PC-9 (cell line): Measurements from ENCODE around the gene USP28. TPM values are rescaled to one million over a fixed set of nuclear protein-coding genes. Genes with fewer than 3 reads are reported as not detected.

Experiments
- BruUV-seq: library from RNA; stranded (reverse); fragments of 400-500 nt; replicated peaks from 2 replicates; lab custom pipeline; 2021; lab: Mats Ljungman, UMichigan
- CTCF ChIA-PET: fragments of 300-600 bp; sonication (Branson Sonifier 250); formaldehyde crosslinking; loops from one replicate; lab custom pipeline; 2022; ENCODE audit warnings: antibody characterized with exemption; lab: Charles Lee
- POLR2A ChIA-PET: fragments of 300-600 bp; sonication (Branson Sonifier 250); formaldehyde crosslinking; loops from one replicate; lab custom pipeline; 2022; ENCODE audit warnings: antibody characterized with exemption; ENCODE audit not compliant: unreplicated experiment; lab: Charles Lee
- DNase-seq, 2 experiments: peaks; one replicate each; pipeline versions ENCODE4 v3.0.0 to v3.0.0-alpha.2; 2015 to 2022; ENCODE audit warnings: mixed read lengths in 1 of 2
- H2AFZ ChIP-seq: fragments of 200-600 bp; sonication (generic); 2 replicates; pipeline ENCODE4 v1.8.1; 2017; ENCODE audit warnings: antibody characterized with exemption
- H3F3A ChIP-seq: fragments of 200-600 bp; sonication (generic); 2 replicates; pipeline ENCODE4 v1.8.1; 2017; ENCODE audit warnings: antibody characterized with exemption, mild to moderate bottlenecking, low read depth; ENCODE audit not compliant: insufficient read depth
- H3K27ac ChIP-seq: fragments of 200-600 bp; sonication (generic); 2 replicates; pipeline ENCODE4 v1.6.1; 2016; ENCODE audit warnings: mixed run types
- H3K27me3 ChIP-seq: fragments of 200-600 bp; sonication (generic); 2 replicates; pipeline ENCODE4 v1.6.1; 2016; ENCODE audit warnings: low read depth, mixed run types; ENCODE audit not compliant: insufficient read depth
- H3K36me3 ChIP-seq: fragments of 200-600 bp; sonication (generic); 2 replicates; pipeline ENCODE4 v1.6.1; 2016; ENCODE audit warnings: low read depth, mixed run types
- H3K4me1 ChIP-seq: fragments of 200-600 bp; sonication (generic); replicated peaks from 2 replicates; pipeline ENCODE4 v1.6.1; 2016; ENCODE audit warnings: mixed run types; ENCODE audit not compliant: insufficient read depth
- H3K4me2 ChIP-seq: fragments of 200-600 bp; sonication (generic); 2 replicates; pipeline ENCODE4 v1.6.1; 2017; ENCODE audit warnings: mixed run types
- H3K4me3 ChIP-seq: fragments of 200-600 bp; sonication (generic); 2 replicates; pipeline ENCODE4 v1.6.1; 2016; ENCODE audit warnings: mixed run types
- H3K79me2 ChIP-seq: fragments of 200-600 bp; sonication (generic); 2 replicates; pipeline ENCODE4 v1.6.1; 2017; ENCODE audit warnings: low read depth, mixed run types
- H3K9me2 ChIP-seq: fragments of 200-600 bp; sonication (generic); 2 replicates; pipeline ENCODE4 v1.8.1; 2017; ENCODE audit warnings: mild to moderate bottlenecking; ENCODE audit not compliant: insufficient read depth
- H3K9me3 ChIP-seq: fragments of 200-600 bp; sonication (generic); 2 replicates; pipeline ENCODE4 v1.8.1; 2016; ENCODE audit warnings: low read depth; ENCODE audit not compliant: insufficient read depth
- H4K20me1 ChIP-seq: fragments of 200-600 bp; sonication (generic); 2 replicates; pipeline ENCODE4 v1.8.1; 2017; ENCODE audit not compliant: insufficient read depth
- EZH2 ChIP-seq: fragments of 200-600 bp; sonication (generic); IDR thresholded peaks from 2 replicates; pipeline ENCODE4 v1.8.0; 2017; ENCODE audit warnings: antibody characterized with exemption, low read depth
- intact Hi-C: fragments of 100-400 bp; cut with micrococcal nuclease; formaldehyde crosslinking; loops from one replicate; pipeline ENCODE4 v1.10.0; 2022; ENCODE audit not compliant: unreplicated experiment
- total RNA-seq: library from RNA; stranded (reverse); gene quantifications from 2 replicates; pipeline ENCODE4 v1.2.3, GENCODE V29; 2021
- TF ChIP-seq, protein P1 (sequence below): fragments of 200-600 bp; sonication (generic); conservative IDR thresholded peaks from 2 replicates; pipeline ENCODE4 v1.6.1; 2017; ENCODE audit warnings: mixed run types, antibody characterized with exemption, mild to moderate bottlenecking, moderate library complexity

USP28 gene
- total RNA-seq, 1 experiment from 2014 or later, result 38.1 TPM

DNA sequence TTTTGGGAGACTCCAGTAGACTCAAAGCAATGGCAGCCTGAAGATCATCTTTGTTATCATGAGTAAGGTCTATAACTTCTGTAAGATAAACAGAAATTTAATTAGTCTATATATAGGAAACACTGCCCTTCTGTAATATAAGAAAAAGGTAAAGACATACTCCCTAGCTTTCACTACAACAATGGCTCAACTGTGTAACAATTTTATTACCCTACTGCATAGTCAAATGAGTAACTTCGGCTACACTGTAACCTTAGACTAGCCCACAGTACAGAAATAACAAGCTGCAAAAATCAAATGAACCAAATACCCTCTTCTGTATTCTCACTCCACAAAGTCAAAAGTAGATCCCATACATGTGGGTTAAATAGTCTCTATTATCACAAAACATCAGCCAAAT, 33.7 kb downstream of the USP28 start:
- H3K9me3 ChIP-seq, result no peaks in the 10 kb centered on the region
- H3K4me2 ChIP-seq, result no peak overlapping the region
- H3K36me3 ChIP-seq, result 0 out of 2 replicates have a peak, but pooled peaks cover 4% of the 10 kb centered on the region
- H3K79me2 ChIP-seq, result no peaks in the 10 kb centered on the region
- H4K20me1 ChIP-seq, result no peaks in the 10 kb centered on the region
- H3K27me3 ChIP-seq, result no peaks in the 10 kb centered on the region
- H2AFZ ChIP-seq, result no peak overlapping the region
- H3K9me2 ChIP-seq, result no peaks in the 10 kb centered on the region
- intact Hi-C loops, result no loop called here
- ChIA-PET POLR2A (no interaction called here), CTCF (no interaction called here)
- DNase-seq, result no peak
- no TSS peak for BruUV-seq
- H3K4me1 ChIP-seq, result no peaks in the 10 kb centered on the region
- H3K27ac ChIP-seq, result no peak overlapping the region
- H3F3A ChIP-seq, result no peaks in the 10 kb centered on the region
- no peak for TF ChIP-seq EZH2
- TF ChIP-seq, protein P1, sequence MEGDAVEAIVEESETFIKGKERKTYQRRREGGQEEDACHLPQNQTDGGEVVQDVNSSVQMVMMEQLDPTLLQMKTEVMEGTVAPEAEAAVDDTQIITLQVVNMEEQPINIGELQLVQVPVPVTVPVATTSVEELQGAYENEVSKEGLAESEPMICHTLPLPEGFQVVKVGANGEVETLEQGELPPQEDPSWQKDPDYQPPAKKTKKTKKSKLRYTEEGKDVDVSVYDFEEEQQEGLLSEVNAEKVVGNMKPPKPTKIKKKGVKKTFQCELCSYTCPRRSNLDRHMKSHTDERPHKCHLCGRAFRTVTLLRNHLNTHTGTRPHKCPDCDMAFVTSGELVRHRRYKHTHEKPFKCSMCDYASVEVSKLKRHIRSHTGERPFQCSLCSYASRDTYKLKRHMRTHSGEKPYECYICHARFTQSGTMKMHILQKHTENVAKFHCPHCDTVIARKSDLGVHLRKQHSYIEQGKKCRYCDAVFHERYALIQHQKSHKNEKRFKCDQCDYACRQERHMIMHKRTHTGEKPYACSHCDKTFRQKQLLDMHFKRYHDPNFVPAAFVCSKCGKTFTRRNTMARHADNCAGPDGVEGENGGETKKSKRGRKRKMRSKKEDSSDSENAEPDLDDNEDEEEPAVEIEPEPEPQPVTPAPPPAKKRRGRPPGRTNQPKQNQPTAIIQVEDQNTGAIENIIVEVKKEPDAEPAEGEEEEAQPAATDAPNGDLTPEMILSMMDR, result no peak
- no peak overlapping the region for H3K4me3 ChIP-seq

DNA sequence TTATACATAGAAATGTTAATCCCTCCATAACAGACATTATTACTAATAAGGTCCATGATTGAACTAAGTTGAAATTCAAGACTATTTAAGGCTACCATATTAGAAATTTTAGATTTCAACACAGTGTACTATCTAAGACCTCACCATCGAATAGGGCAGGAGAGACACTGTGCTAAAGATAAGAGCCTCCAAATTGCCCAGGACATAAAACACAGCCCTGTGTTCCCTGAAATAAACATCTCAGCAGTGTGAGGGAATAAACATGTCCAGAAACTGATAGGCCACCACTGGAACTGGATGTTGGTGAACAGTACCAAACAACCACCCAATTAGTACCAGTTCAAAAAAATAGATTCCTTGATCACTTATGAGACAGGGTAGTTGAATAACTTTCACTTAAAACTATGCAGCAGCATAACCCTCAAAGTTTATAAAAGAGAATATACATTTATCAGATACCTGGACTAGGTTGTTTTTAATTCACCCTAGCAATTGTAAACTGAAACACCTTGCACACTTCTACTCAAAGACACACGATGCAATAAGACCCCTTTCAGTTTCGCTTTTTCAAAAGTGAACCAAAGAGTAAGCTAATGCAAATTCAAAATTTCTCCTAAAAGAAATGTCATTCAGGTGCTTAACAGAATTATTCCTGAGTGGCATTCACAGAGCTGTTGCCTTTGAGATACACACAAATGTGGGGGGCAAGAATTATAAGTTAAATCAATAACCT, 34.3 kb downstream of the USP28 start:
- no peak for DNase-seq
- BruUV-seq, result no TSS peak
- Histone ChIP-seq H3K4me3 (no peak overlapping the region), H3K27ac (no peak overlapping the region), H3K4me1 (no peaks in the 10 kb centered on the region), H3F3A (no peaks in the 10 kb centered on the region), H3K79me2 (no peaks in the 10 kb centered on the region), H3K27me3 (no peaks in the 10 kb centered on the region), H3K36me3 (0 out of 2 replicates have a peak, but pooled peaks cover 4% of the 10 kb centered on the region), H2AFZ (no peak overlapping the region), H3K4me2 (no peak overlapping the region), H3K9me2 (no peaks in the 10 kb centered on the region), H4K20me1 (no peaks in the 10 kb centered on the region), H3K9me3 (no peaks in the 10 kb centered on the region)
- TF ChIP-seq EZH2, result no peak
- TF ChIP-seq, protein P1, result no peak
- intact Hi-C loops, result no loop called here
- ChIA-PET CTCF (no interaction called here), POLR2A (no interaction called here)

DNA sequence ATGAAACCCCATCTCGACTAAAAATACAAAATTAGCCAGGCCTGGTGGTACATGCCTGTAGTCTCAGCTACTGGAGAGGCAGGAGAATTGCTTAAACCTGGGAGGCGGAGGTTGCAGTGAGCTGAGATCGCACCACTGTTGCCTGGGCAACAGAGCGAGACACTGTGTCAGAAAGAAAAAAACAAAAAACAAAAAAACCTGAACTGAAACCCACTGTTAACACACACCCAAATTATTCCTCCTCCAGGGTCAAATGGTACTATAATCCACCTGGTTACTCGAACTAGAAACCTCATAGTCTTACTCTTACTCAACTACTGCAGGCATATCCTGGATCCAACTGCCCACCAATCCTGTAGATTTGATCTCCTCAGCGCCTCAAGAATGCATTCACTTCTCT, 35.5 kb downstream of the USP28 start:
- BruUV-seq, result no TSS peak
- no peak for TF ChIP-seq EZH2
- TF ChIP-seq, protein P1, result no peak
- DNase-seq, result no peak
- H3K4me1 ChIP-seq, result no peaks in the 10 kb centered on the region
- H4K20me1 ChIP-seq, result no peaks in the 10 kb centered on the region
- H3K27me3 ChIP-seq, result no peaks in the 10 kb centered on the region
- H3K27ac ChIP-seq, result no peak overlapping the region
- H3K79me2 ChIP-seq, result no peaks in the 10 kb centered on the region
- no peaks in the 10 kb centered on the region for H3K9me2 ChIP-seq
- H3K9me3 ChIP-seq, result no peaks in the 10 kb centered on the region
- POLR2A ChIA-PET, result no interaction called here
- H2AFZ ChIP-seq, result no peak overlapping the region
- H3K4me3 ChIP-seq, result no peak overlapping the region
- H3K36me3 ChIP-seq, result 0 out of 2 replicates have a peak, but pooled peaks cover 4% of the 10 kb centered on the region
- CTCF ChIA-PET, result no interaction called here
- intact Hi-C loops, result no loop called here
- no peak overlapping the region for H3K4me2 ChIP-seq
- no peaks in the 10 kb centered on the region for H3F3A ChIP-seq
